Measurements from ENCODE around the gene ZNF777.

ZNF777 gene

GRCh38 chr7:149468208-149468607 lies 7.3 kb upstream of the ZNF777 start:
- Histone ChIP-seq H3K4me3 (ENCODE audit: low read depth in 1 of 2, low read length in 2 of 2) (no peak overlapping the region), H3K9ac (ENCODE audit: low read depth, low read length) (no peak overlapping the region), H3K79me2 (ENCODE audit: insufficient read depth, low read length) (no peaks in the 10 kb centered on the region), H3K4me2 (ENCODE audit: insufficient read depth, low read length) (no peak overlapping the region), H2AFZ (ENCODE audit: low read depth, low read length) (no peak overlapping the region), H3K27ac (ENCODE audit: low read length) (no peak overlapping the region), H4K20me1 (ENCODE audit: insufficient read depth, low read length) (no peaks in the 10 kb centered on the region), H3K36me3 (ENCODE audit: insufficient read depth, low read length) (peaks cover 20% of the 10 kb centered on the region), H3K4me1 (ENCODE audit: insufficient read depth, low read length) (no peaks in the 10 kb centered on the region), H3K9me3 (ENCODE audit: insufficient read depth, low read length, severe bottlenecking) (peaks cover 7% of the 10 kb centered on the region), H3K27me3 (ENCODE audit: insufficient read depth, low read length, poor library complexity) (no peaks in the 10 kb centered on the region)
- ATAC-seq (ENCODE audit: insufficient read depth, low read depth) (0 out of 3 replicates have a peak, but pooled peaks have one; percentile 22), DNase-seq (no peak)
- no peak for TF ChIP-seq EZH2 (IDR thresholded peaks at IDR 0.05; ENCODE audit: borderline replicate concordance, low read depth, low read length, severe bottlenecking)
- TF ChIP-seq, protein P1, sequence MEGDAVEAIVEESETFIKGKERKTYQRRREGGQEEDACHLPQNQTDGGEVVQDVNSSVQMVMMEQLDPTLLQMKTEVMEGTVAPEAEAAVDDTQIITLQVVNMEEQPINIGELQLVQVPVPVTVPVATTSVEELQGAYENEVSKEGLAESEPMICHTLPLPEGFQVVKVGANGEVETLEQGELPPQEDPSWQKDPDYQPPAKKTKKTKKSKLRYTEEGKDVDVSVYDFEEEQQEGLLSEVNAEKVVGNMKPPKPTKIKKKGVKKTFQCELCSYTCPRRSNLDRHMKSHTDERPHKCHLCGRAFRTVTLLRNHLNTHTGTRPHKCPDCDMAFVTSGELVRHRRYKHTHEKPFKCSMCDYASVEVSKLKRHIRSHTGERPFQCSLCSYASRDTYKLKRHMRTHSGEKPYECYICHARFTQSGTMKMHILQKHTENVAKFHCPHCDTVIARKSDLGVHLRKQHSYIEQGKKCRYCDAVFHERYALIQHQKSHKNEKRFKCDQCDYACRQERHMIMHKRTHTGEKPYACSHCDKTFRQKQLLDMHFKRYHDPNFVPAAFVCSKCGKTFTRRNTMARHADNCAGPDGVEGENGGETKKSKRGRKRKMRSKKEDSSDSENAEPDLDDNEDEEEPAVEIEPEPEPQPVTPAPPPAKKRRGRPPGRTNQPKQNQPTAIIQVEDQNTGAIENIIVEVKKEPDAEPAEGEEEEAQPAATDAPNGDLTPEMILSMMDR (IDR thresholded peaks at IDR 0.05; ENCODE audit: borderline replicate concordance, extremely low read depth, low read length, poor library complexity, severe bottlenecking): peak; percentile 21

- Histone ChIP-seq H3K79me2 (ENCODE audit: insufficient read depth, low read length) (no peaks in the 10 kb centered on the region), H3K9me3 (ENCODE audit: insufficient read depth, low read length, severe bottlenecking) (peaks cover 7% of the 10 kb centered on the region), H3K4me1 (ENCODE audit: insufficient read depth, low read length) (no peaks in the 10 kb centered on the region), H4K20me1 (ENCODE audit: insufficient read depth, low read length) (no peaks in the 10 kb centered on the region), H2AFZ (ENCODE audit: low read depth, low read length) (no peak overlapping the region), H3K4me3 (ENCODE audit: low read depth in 1 of 2, low read length in 2 of 2) (no peak overlapping the region), H3K4me2 (ENCODE audit: insufficient read depth, low read length) (no peak overlapping the region), H3K27ac (ENCODE audit: low read length) (no peak overlapping the region), H3K36me3 (ENCODE audit: insufficient read depth, low read length) (peaks cover 11% of the 10 kb centered on the region; the same call in 1 of the 2 replicates), H3K9ac (ENCODE audit: low read depth, low read length) (no peak overlapping the region), H3K27me3 (ENCODE audit: insufficient read depth, low read length, poor library complexity) (no peaks in the 10 kb centered on the region)
- ATAC-seq (ENCODE audit: insufficient read depth, low read depth) (no peak), DNase-seq (no peak)
- TF ChIP-seq, protein P1 (IDR thresholded peaks at IDR 0.05; ENCODE audit: borderline replicate concordance, extremely low read depth, low read length, poor library complexity, severe bottlenecking): no peak
- TF ChIP-seq EZH2 (IDR thresholded peaks at IDR 0.05; ENCODE audit: borderline replicate concordance, low read depth, low read length, severe bottlenecking): no peak
Measured at GRCh38 chr7:149467321-149467859, 6.5 kb upstream of the ZNF777 start.

- DNase-seq (no peak), ATAC-seq (ENCODE audit: insufficient read depth, low read depth) (no peak)
- H3K4me3 ChIP-seq (ENCODE audit: low read depth in 1 of 2, low read length in 2 of 2): no peak overlapping the region
- no peaks in the 10 kb centered on the region for H4K20me1 ChIP-seq (ENCODE audit: insufficient read depth, low read length)
- no peak overlapping the region for H2AFZ ChIP-seq (ENCODE audit: low read depth, low read length)
- H3K27me3 ChIP-seq (ENCODE audit: insufficient read depth, low read length, poor library complexity): no peaks in the 10 kb centered on the region
- no peak overlapping the region for H3K4me2 ChIP-seq (ENCODE audit: insufficient read depth, low read length)
- H3K9ac ChIP-seq (ENCODE audit: low read depth, low read length): no peak overlapping the region
- H3K36me3 ChIP-seq (ENCODE audit: insufficient read depth, low read length): peaks cover 2% of the 10 kb centered on the region; the same call in 1 of the 2 replicates
- TF ChIP-seq, protein P1 (IDR thresholded peaks at IDR 0.05; ENCODE audit: borderline replicate concordance, extremely low read depth, low read length, poor library complexity, severe bottlenecking): no peak
- TF ChIP-seq EZH2 (IDR thresholded peaks at IDR 0.05; ENCODE audit: borderline replicate concordance, low read depth, low read length, severe bottlenecking): no peak
- no peaks in the 10 kb centered on the region for H3K79me2 ChIP-seq (ENCODE audit: insufficient read depth, low read length)
- H3K27ac ChIP-seq (ENCODE audit: low read length): no peak overlapping the region
- H3K4me1 ChIP-seq (ENCODE audit: insufficient read depth, low read length): peaks cover 4% of the 10 kb centered on the region
- peaks cover 7% of the 10 kb centered on the region for H3K9me3 ChIP-seq (ENCODE audit: insufficient read depth, low read length, severe bottlenecking)
Measured at GRCh38 chr7:149466364-149466763, 5.5 kb upstream of the ZNF777 start.
